ENCODE results near the gene LRFN2. TPM values are rescaled to one million over a fixed set of nuclear protein-coding genes. Genes with fewer than 3 reads are reported as not detected.
A peak's percentile ranks its signal among the peaks of the same experiment; 100 is the strongest.

Gene LRFN2
- total and polyA plus RNA-seq, 2 experiments from 2014 or later = 0.29 to 2.5 TPM

- no peak for TF ChIP-seq REST (IDR thresholded peaks at IDR 0.05; ENCODE audit: unreplicated experiment)
- no peak for TF ChIP-seq ZNF114 (CRISPR knock-in tag; IDR thresholded peaks at IDR 0.05)
- TF ChIP-seq EZH2 (IDR thresholded peaks at IDR 0.05; ENCODE audit: low read depth, unreplicated experiment) = no peak
These were observed 243.8 kb downstream of the LRFN2 start (continued) for GRCh38 chr6:40343318-40343876.

- Histone ChIP-seq H3K79me2 (replicated peaks; ENCODE audit: insufficient read depth) (no peaks in the 10 kb centered on the region), H3K4me1 (ENCODE audit: insufficient read depth) (peaks cover 29% of the 10 kb centered on the region), H3K27ac (ENCODE audit: low read depth) (no peak overlapping the region), H3K9me2 (ENCODE audit: insufficient read depth) (0 out of 2 replicates have a peak, but pooled peaks cover 4% of the 10 kb centered on the region), H2AFZ (peak overlapping the region; percentile 66; the same call in 1 of the 2 replicates), H3K4me2 (peak overlapping the region; percentile 35; the same call in 1 of the 2 replicates), H3K36me3 (ENCODE audit: insufficient read depth) (no peaks in the 10 kb centered on the region), H3K27me3 (ENCODE audit: insufficient read depth) (no peaks in the 10 kb centered on the region), H3K4me3 (no peak overlapping the region), H3F3A (replicated peaks; ENCODE audit: low read depth) (no peaks in the 10 kb centered on the region), H4K20me1 (replicated peaks; ENCODE audit: insufficient read depth) (no peaks in the 10 kb centered on the region)
- Mint-ChIP-seq H3K9me3 (no peaks in the 10 kb centered on the region), H3K27ac (no peak overlapping the region), H3K27me3 (ENCODE audit: insufficient read depth, low read depth, poor library complexity) (peaks cover 14% of the 10 kb centered on the region), H3K4me1 (peaks cover 41% of the 10 kb centered on the region), H3K36me3 (ENCODE audit: low read depth) (no peaks in the 10 kb centered on the region; the same call in 2 of the 3 replicates), H3K4me3 (no peak overlapping the region)
- DNase-seq (ENCODE audit: low spot score) (no peak), ATAC-seq (no peak)
- TF ChIP-seq REST (IDR thresholded peaks at IDR 0.05; ENCODE audit: unreplicated experiment) (no peak), JUNB (IDR thresholded peaks at IDR 0.05; ENCODE audit: unreplicated experiment) (no peak), STAT1 (IDR thresholded peaks at IDR 0.05; ENCODE audit: unreplicated experiment) (no peak), EZH2phosphoT487 (IDR thresholded peaks at IDR 0.05; ENCODE audit: unreplicated experiment) (no peak), POLR2AphosphoS5 (IDR thresholded peaks at IDR 0.05; ENCODE audit: low read depth) (no peak), CTCF (conservative IDR thresholded peaks at IDR 0.05; ENCODE audit: low read depth in 2 of 2) (no peak), EZH2 (IDR thresholded peaks at IDR 0.05; ENCODE audit: low read depth, unreplicated experiment) (no peak), NANOG (IDR thresholded peaks at IDR 0.05; ENCODE audit: borderline replicate concordance) (no peak), ZNF331 (CRISPR knock-in tag; IDR thresholded peaks at IDR 0.05; ENCODE audit: low read depth) (no peak)
These were observed 244.4 kb downstream of the LRFN2 start for GRCh38 chr6:40342723-40343122.

Data from GM23338 (cell line).